Caco-2 (cell line): ENCODE results near the gene ELF1. TPM values are rescaled to one million over a fixed set of nuclear protein-coding genes. Genes with fewer than 3 reads are reported as not detected.
"Not testable (repeated sequence)": the region's sequence is repeated elsewhere in the genome, so short reads cannot be mapped to it uniquely, and the experiment has no call there.

Experiments used
- BruUV-seq: library from RNA; stranded (reverse); fragments of 400-500 nt; replicated peaks from 2 replicates; lab custom pipeline; 2021; lab: Mats Ljungman, UMichigan
- CTCF ChIA-PET: fragments of 300-600 bp; sonication (Branson Sonifier 250); formaldehyde crosslinking; loops from one replicate; lab custom pipeline; 2022; ENCODE audit warnings: antibody characterized with exemption; lab: Charles Lee
- POLR2A ChIA-PET: fragments of 300-600 bp; sonication (Branson Sonifier 250); formaldehyde crosslinking; loops from one replicate; lab custom pipeline; 2022; ENCODE audit warnings: antibody characterized with exemption; lab: Charles Lee
- DNase-seq, 2 experiments: peaks; one replicate each; pipeline versions ENCODE4 v3.0.0 to v3.0.0-alpha.2; 2020 to 2022
- H3K27me3 ChIP-seq: replicated peaks from 2 replicates; pipeline ENCODE4 v1.6.0; 2011; ENCODE audit warnings: low read length; ENCODE audit not compliant: control insufficient read depth, insufficient read depth
- H3K36me3 ChIP-seq: 2 replicates; pipeline ENCODE4 v1.5.1; 2011; ENCODE audit warnings: low read length; ENCODE audit not compliant: control insufficient read depth, insufficient read depth
- H3K4me1 ChIP-seq: fragments of 250-450 bp; sonication (Bioruptor Pico); 2 replicates; pipeline ENCODE4 v1.5.1; 2020; ENCODE audit warnings: mild to moderate bottlenecking
- H3K4me3 ChIP-seq: 2 replicates; pipeline ENCODE4 v1.5.1; 2011; ENCODE audit warnings: low read depth, mild to moderate bottlenecking, control low read depth, low read length
- H3K9me3 ChIP-seq: fragments of 250-450 bp; sonication (Bioruptor Pico); 2 replicates; pipeline ENCODE4 v1.5.1; 2020; ENCODE audit warnings: mild to moderate bottlenecking, moderate library complexity
- H3K27ac Mint-ChIP-seq: one replicate; pipeline ENCODE4 v1.8.0; 2022; ENCODE audit warnings: mixed read lengths; ENCODE audit not compliant: unreplicated experiment
- H3K27me3 Mint-ChIP-seq: one replicate; pipeline ENCODE4 v1.8.0; 2022; ENCODE audit warnings: mixed read lengths; ENCODE audit not compliant: insufficient read depth, unreplicated experiment
- H3K36me3 Mint-ChIP-seq: one replicate; pipeline ENCODE4 v1.8.0; 2022; ENCODE audit warnings: mild to moderate bottlenecking, mixed read lengths; ENCODE audit not compliant: insufficient read depth, unreplicated experiment
- H3K4me1 Mint-ChIP-seq: one replicate; pipeline ENCODE4 v1.8.0; 2022; ENCODE audit warnings: low read depth, mixed read lengths; ENCODE audit not compliant: unreplicated experiment
- H3K4me3 Mint-ChIP-seq: one replicate; pipeline ENCODE4 v1.8.0; 2022; ENCODE audit warnings: mild to moderate bottlenecking, moderate library complexity, mixed read lengths; ENCODE audit not compliant: unreplicated experiment
- H3K9me3 Mint-ChIP-seq: one replicate; pipeline ENCODE4 v1.8.0; 2022; ENCODE audit warnings: mixed read lengths; ENCODE audit not compliant: unreplicated experiment
- CTCF ChIP-seq, 2 experiments: fragments of 200-600 bp in 1 of 2; IDR thresholded peaks; 1 replicate in 1 of 2; 2 replicates in 1 of 2; pipeline versions ENCODE4 v1.5.1 to v1.8.0; 2011 to 2022; ENCODE audit warnings: antibody characterized with exemption in 1 of 2, control low read depth in 1 of 2, inconsistent platforms in 1 of 2, low read depth in 1 of 2, low read length in 1 of 2, mild to moderate bottlenecking in 1 of 2, moderate library complexity in 1 of 2; ENCODE audit not compliant: insufficient read depth in 1 of 2, severe bottlenecking in 1 of 2, unreplicated experiment in 1 of 2
- intact Hi-C: fragments of 100-400 bp; cut with micrococcal nuclease; formaldehyde crosslinking; loops from one replicate; pipeline ENCODE4 v1.10.0; 2022; ENCODE audit not compliant: unreplicated experiment
- total RNA-seq: library from RNA; stranded (reverse); gene quantifications from 2 replicates; pipeline ENCODE4 v1.2.3, GENCODE V29; 2022

ELF1 gene
- total RNA-seq, 1 experiment from 2014 or later: 116 TPM

GRCh38 chr13:40908546-40908945, 110.6 kb downstream of the ELF1 start:
- ChIA-PET POLR2A (no interaction called here), CTCF (no interaction called here)
- DNase-seq: no peak
- no peak overlapping the region for H3K27ac Mint-ChIP-seq
- Histone ChIP-seq H3K4me3 (no peak overlapping the region), H3K27me3 (no peaks in the 10 kb centered on the region), H3K36me3 (no peaks in the 10 kb centered on the region), H3K4me1 (peaks cover 5% of the 10 kb centered on the region), H3K9me3 (no peaks in the 10 kb centered on the region)
- peaks cover 10% of the 10 kb centered on the region for H3K9me3 Mint-ChIP-seq
- BruUV-seq: no TSS peak
- no peak for TF ChIP-seq CTCF (IDR thresholded peaks at IDR 0.05; ENCODE audit: insufficient read depth in 1 of 2, low read depth in 1 of 2, low read length in 1 of 2, severe bottlenecking in 1 of 2, unreplicated experiment in 1 of 2)
- peaks cover 9% of the 10 kb centered on the region for H3K36me3 Mint-ChIP-seq
- intact Hi-C loops: no loop called here
- no peaks in the 10 kb centered on the region for H3K27me3 Mint-ChIP-seq
- H3K4me3 Mint-ChIP-seq: no peak overlapping the region
- H3K4me1 Mint-ChIP-seq: peaks cover 10% of the 10 kb centered on the region

GRCh38 chr13:40901032-40901431, 118.1 kb downstream of the ELF1 start:
- POLR2A ChIA-PET, H3K4me1 Mint-ChIP-seq, H3K9me3 Mint-ChIP-seq, H3K4me3 Mint-ChIP-seq, H3K36me3 Mint-ChIP-seq, H3K27ac Mint-ChIP-seq, intact Hi-C loops, BruUV-seq, H3K4me3 ChIP-seq, CTCF ChIA-PET, H3K9me3 ChIP-seq, H3K36me3 ChIP-seq, H3K27me3 ChIP-seq, DNase-seq, H3K27me3 Mint-ChIP-seq, H3K4me1 ChIP-seq: not testable (repeated sequence)

DNA sequence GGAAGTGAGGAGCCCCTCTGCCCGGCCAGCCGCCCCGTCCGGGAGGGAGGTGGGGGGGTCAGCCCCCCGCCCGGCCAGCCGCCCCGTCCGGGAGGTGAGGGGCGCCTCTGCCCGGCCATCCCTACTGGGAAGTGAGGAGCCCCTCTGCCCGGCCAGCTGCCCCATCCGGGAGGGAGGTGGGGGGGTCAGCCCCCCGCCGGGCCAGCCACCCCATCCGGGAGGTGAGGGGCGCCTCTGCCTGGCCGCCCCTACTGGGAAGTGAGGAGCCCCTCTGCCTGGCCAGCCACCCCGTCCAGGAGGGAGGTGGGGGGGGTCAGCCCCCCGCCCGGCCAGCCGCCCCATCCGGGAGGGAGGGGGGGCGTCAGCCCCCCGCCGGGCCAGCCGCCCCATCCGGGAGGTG, 118.5 kb downstream of the ELF1 start:
- H3K27me3 Mint-ChIP-seq, H3K36me3 Mint-ChIP-seq, H3K4me1 Mint-ChIP-seq, H3K27ac Mint-ChIP-seq, H3K9me3 ChIP-seq, H3K4me3 ChIP-seq, POLR2A ChIA-PET, H3K36me3 ChIP-seq, DNase-seq, H3K4me1 ChIP-seq, H3K4me3 Mint-ChIP-seq, BruUV-seq, H3K9me3 Mint-ChIP-seq, CTCF ChIA-PET, intact Hi-C loops, H3K27me3 ChIP-seq: not testable (repeated sequence)

DNA sequence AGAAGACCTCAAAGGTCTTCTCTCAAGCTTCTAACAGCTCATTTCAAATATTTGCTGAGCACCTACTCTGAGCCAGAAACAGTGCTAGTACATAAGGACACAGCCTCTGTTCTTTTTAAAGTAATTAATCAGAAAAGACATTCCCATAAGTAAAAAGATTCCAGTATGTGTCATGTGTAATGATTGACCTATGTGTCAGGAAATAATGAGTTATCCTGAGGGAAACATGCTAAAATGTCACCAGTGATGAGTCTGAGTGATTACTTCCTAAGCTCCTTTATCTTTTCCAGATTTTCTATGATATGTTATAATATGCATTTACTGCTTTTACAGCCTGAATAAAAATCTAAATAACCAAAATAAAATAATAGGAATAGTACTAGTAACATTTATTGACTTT, 122.1 kb downstream of the ELF1 start:
- H3K4me3 Mint-ChIP-seq: no peak overlapping the region
- no peaks in the 10 kb centered on the region for H3K36me3 ChIP-seq
- H3K27ac Mint-ChIP-seq: no peak overlapping the region
- H3K27me3 ChIP-seq: no peaks in the 10 kb centered on the region
- 0 out of 2 replicates have a peak, but pooled peaks cover under 1% of the 10 kb centered on the region for H3K9me3 ChIP-seq
- peaks cover 7% of the 10 kb centered on the region for H3K4me1 Mint-ChIP-seq
- CTCF ChIA-PET: no interaction called here
- H3K4me1 ChIP-seq: no peaks in the 10 kb centered on the region
- DNase-seq: no peak
- H3K9me3 Mint-ChIP-seq: no peaks in the 10 kb centered on the region
- POLR2A ChIA-PET: no interaction called here
- intact Hi-C loops: no loop called here
- no peak overlapping the region for H3K4me3 ChIP-seq
- BruUV-seq: no TSS peak
- H3K27me3 Mint-ChIP-seq: no peaks in the 10 kb centered on the region
- TF ChIP-seq CTCF (IDR thresholded peaks at IDR 0.05; ENCODE audit: insufficient read depth in 1 of 2, low read depth in 1 of 2, low read length in 1 of 2, severe bottlenecking in 1 of 2, unreplicated experiment in 1 of 2): no peak
- no peaks in the 10 kb centered on the region for H3K36me3 Mint-ChIP-seq
